Nephron (organoid): ENCODE measurements around the gene SNRNP200.
"Not testable (repeated sequence)": the region's sequence is repeated elsewhere in the genome, so short reads cannot be mapped to it uniquely, and the experiment has no call there.

Experiments used
- H3K27ac Mint-ChIP-seq, 3 experiments: 2 replicates each; pipeline ENCODE4 v1.8.0; 2020; ENCODE audit warnings: mixed read lengths in 3 of 3, mild to moderate bottlenecking in 2 of 3, moderate library complexity in 1 of 3
- H3K27me3 Mint-ChIP-seq: 2 replicates; pipeline ENCODE4 v1.8.0; 2021; ENCODE audit warnings: low read depth, mild to moderate bottlenecking, moderate library complexity, mixed read lengths
- H3K36me3 Mint-ChIP-seq: 2 replicates; pipeline ENCODE4 v1.8.0; 2020; ENCODE audit warnings: low read depth, mixed read lengths
- H3K4me1 Mint-ChIP-seq: 2 replicates; pipeline ENCODE4 v1.8.0; 2020; ENCODE audit warnings: mixed read lengths
- H3K4me3 Mint-ChIP-seq, 3 experiments: 2 replicates each; pipeline ENCODE4 v1.8.0; 2020; ENCODE audit warnings: mild to moderate bottlenecking in 3 of 3, mixed read lengths in 3 of 3, moderate library complexity in 2 of 3
- H3K9me3 Mint-ChIP-seq: 2 replicates; pipeline ENCODE4 v1.8.0; 2020; ENCODE audit warnings: mixed read lengths
- CTCF ChIP-seq, 3 experiments: fragments of 200-600 bp; sonication (generic); IDR thresholded peaks; one replicate each; pipeline ENCODE4 v1.5.0; 2021; ENCODE audit warnings: antibody characterized with exemption in 3 of 3; ENCODE audit not compliant: unreplicated experiment in 3 of 3

Gene SNRNP200

GRCh38 chr2:96258166-96259022 lies 47.0 kb downstream of the SNRNP200 start:
- no peaks in the 10 kb centered on the region for H3K9me3 Mint-ChIP-seq
- peaks cover 34% of the 10 kb centered on the region for H3K4me1 Mint-ChIP-seq
- peak overlapping the region in 1 of 3 experiments; percentile 25 for H3K4me3 Mint-ChIP-seq
- no peak for TF ChIP-seq CTCF (IDR thresholded peaks at IDR 0.05; ENCODE audit: unreplicated experiment in 3 of 3)
- peak overlapping the region in 2 of 3 experiments; percentile 71 to 89 for H3K27ac Mint-ChIP-seq
- no peaks in the 10 kb centered on the region for H3K27me3 Mint-ChIP-seq
- H3K36me3 Mint-ChIP-seq: peaks cover 23% of the 10 kb centered on the region

GRCh38 chr2:96257744-96258143 lies 47.6 kb downstream of the SNRNP200 start:
- H3K27me3 Mint-ChIP-seq, H3K9me3 Mint-ChIP-seq, H3K27ac Mint-ChIP-seq, H3K4me3 Mint-ChIP-seq: not testable (repeated sequence)
- Mint-ChIP-seq H3K36me3 (peaks cover 26% of the 10 kb centered on the region), H3K4me1 (peaks cover 32% of the 10 kb centered on the region)

- Mint-ChIP-seq H3K9me3 (no peaks in the 10 kb centered on the region), H3K27ac (no peak overlapping the region), H3K4me3 (no peak overlapping the region), H3K27me3 (no peaks in the 10 kb centered on the region), H3K4me1 (peaks cover 39% of the 10 kb centered on the region), H3K36me3 (peaks cover 36% of the 10 kb centered on the region)
- no peak for TF ChIP-seq CTCF (IDR thresholded peaks at IDR 0.05; ENCODE audit: unreplicated experiment in 3 of 3)
Measured at GRCh38 chr2:96256611-96257113, 48.7 kb downstream of the SNRNP200 start.

DNA sequence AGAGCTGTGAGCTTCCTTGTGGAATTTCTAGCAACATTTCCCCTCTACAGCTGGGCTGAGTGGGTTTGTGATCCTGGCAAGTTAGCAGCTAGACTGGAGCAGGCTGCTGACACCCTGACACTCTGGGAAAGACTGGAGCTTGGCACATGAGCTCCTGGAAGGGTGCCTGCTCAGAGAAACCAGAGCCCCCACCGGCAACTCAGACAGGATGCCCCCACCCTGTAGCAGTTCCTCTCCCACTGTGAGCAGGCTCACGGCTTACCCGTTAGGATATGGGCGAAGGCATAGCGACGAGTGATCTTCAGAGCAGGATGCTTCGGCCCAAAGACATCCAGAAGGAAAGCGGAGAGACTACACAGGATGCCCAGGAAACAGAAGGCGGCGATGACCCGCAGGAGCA lies 50.8 kb downstream of the SNRNP200 start:
- peaks cover 40% of the 10 kb centered on the region for H3K4me1 Mint-ChIP-seq
- H3K4me3 Mint-ChIP-seq: no peak overlapping the region
- H3K36me3 Mint-ChIP-seq: peaks cover 45% of the 10 kb centered on the region
- H3K27me3 Mint-ChIP-seq: no peaks in the 10 kb centered on the region
- H3K27ac Mint-ChIP-seq: no peak overlapping the region
- no peaks in the 10 kb centered on the region for H3K9me3 Mint-ChIP-seq
- TF ChIP-seq CTCF (IDR thresholded peaks at IDR 0.05; ENCODE audit: unreplicated experiment in 3 of 3): no peak

DNA sequence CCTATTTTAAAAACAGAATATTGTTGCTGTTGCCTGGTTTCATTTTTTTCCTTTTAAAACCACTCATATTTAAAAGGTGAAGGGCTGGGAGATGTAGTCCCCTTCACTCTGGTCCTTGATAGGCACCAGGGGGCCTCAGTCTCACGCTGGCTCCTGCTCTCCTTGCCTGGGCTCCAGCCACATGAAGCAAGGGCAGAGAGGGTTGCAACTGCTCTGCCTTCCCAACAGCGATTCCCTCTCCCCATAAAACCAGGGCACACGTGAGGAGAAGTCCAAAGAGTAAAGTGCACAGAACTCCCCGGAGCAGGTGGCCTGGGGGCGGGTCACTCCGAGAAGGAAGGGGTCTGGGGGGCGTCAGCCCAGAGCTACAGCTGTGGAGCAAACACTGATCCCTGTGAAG lies 52.3 kb downstream of the SNRNP200 start:
- Mint-ChIP-seq H3K9me3 (no peaks in the 10 kb centered on the region), H3K36me3 (peaks cover 41% of the 10 kb centered on the region), H3K4me1 (peaks cover 29% of the 10 kb centered on the region), H3K27ac (no peak overlapping the region), H3K27me3 (no peaks in the 10 kb centered on the region), H3K4me3 (no peak overlapping the region)
- TF ChIP-seq CTCF (IDR thresholded peaks at IDR 0.05; ENCODE audit: unreplicated experiment in 3 of 3): peak in 1 of 3 experiments; percentile 7

GRCh38 chr2:96252526-96252925 lies 52.8 kb downstream of the SNRNP200 start:
- peaks cover 34% of the 10 kb centered on the region for H3K4me1 Mint-ChIP-seq
- H3K27ac Mint-ChIP-seq: no peak overlapping the region
- H3K27me3 Mint-ChIP-seq: no peaks in the 10 kb centered on the region
- no peaks in the 10 kb centered on the region for H3K9me3 Mint-ChIP-seq
- no peak for TF ChIP-seq CTCF (IDR thresholded peaks at IDR 0.05; ENCODE audit: unreplicated experiment in 3 of 3)
- no peak overlapping the region for H3K4me3 Mint-ChIP-seq
- peaks cover 41% of the 10 kb centered on the region for H3K36me3 Mint-ChIP-seq
